Spinal cord (tissue), 10 donors: ENCODE measurements around the gene PJA1. TPM values are rescaled to one million over a fixed set of nuclear protein-coding genes. Genes with fewer than 3 reads are reported as not detected.

ENCODE experiments used
- DNase-seq, 6 donors: peaks; one replicate each; pipeline versions ENCODE4 v3.0.0 to v3.0.0-alpha.2; 2013 to 2015; ENCODE audit warnings: low spot score in 6 of 6, low read depth in 4 of 6
- H3K27ac ChIP-seq: one replicate; pipeline ENCODE4 v1.5.1; 2013; ENCODE audit warnings: low read depth, low read length, control low read depth
- H3K27me3 ChIP-seq: one replicate; pipeline ENCODE4 v1.6.1; 2013; ENCODE audit warnings: low read length; ENCODE audit not compliant: control insufficient read depth, insufficient read depth
- H3K36me3 ChIP-seq: one replicate; pipeline ENCODE4 v1.6.1; 2013; ENCODE audit warnings: low read length; ENCODE audit not compliant: control insufficient read depth, insufficient read depth
- H3K4me1 ChIP-seq: one replicate; pipeline ENCODE4 v1.6.1; 2013; ENCODE audit warnings: low read length; ENCODE audit not compliant: control insufficient read depth, insufficient read depth
- H3K4me3 ChIP-seq: one replicate; pipeline ENCODE4 v1.5.1; 2013; ENCODE audit warnings: low read depth, low read length, control low read depth
- H3K9me3 ChIP-seq: one replicate; pipeline ENCODE4 v1.6.1; 2013; ENCODE audit warnings: low read length; ENCODE audit not compliant: control insufficient read depth, insufficient read depth
- WGBS: methylation state at CpG from one replicate; pipeline ENCODE4 v1.1.5; 2013; ENCODE audit warnings: missing lambda C conversion rate; ENCODE audit not compliant: insufficient coverage; 5-methylcytosine and 5-hydroxymethylcytosine counted together
- polyA plus RNA-seq, 2 donors: library from polyadenylated mRNA; unstranded; fragments of 120-200 nt; gene quantifications; one replicate each; pipeline ENCODE4 v1.2.1, GENCODE V29; 2013; ENCODE audit not compliant: insufficient read length in 2 of 2
- total RNA-seq, 2 donors: library from RNA; depleted of rRNA in 1 of 2; stranded (reverse); fragments of 120-200 nt in 1 of 2; fragments of >200 nt in 1 of 2; gene quantifications; one replicate each; pipeline versions ENCODE4 v1.2.3 to v1.2.4, GENCODE V29; 2013 to 2014
- donor health status: healthy.

PJA1 gene
- total and polyA plus RNA-seq, 4 donors: 69.4 to 160 (median 120) TPM

DNA sequence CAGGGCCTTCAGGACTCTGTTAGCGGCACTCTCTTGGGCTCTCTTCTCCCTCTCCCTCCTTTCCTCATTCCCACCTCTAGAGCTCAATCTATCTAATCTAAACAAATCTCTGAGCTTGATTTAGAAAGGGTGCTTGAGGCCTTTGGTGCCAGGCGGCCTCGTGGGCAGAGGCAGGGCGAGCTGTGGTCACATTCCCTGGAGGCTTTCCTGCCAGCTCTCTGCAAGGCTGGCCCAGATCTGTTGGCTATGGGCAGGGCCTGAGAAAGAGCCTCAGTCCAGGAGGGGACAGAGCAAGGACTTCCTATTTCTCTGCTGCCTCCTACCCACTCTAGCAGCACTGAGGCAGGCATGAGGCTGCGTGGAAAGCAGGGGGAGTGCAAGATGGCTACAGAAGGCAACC lies 38.6 kb downstream of the PJA1 start:
- H3K9me3 ChIP-seq: no peaks in the 10 kb centered on the region
- H3K4me1 ChIP-seq: peaks cover 33% of the 10 kb centered on the region
- no peak for DNase-seq
- H3K27ac ChIP-seq: no peak overlapping the region
- no peaks in the 10 kb centered on the region for H3K36me3 ChIP-seq
- peaks cover 15% of the 10 kb centered on the region for H3K27me3 ChIP-seq
- 68% methylated on average over 4 of the region's 5 CpGs for WGBS
- no peak overlapping the region for H3K4me3 ChIP-seq

DNA sequence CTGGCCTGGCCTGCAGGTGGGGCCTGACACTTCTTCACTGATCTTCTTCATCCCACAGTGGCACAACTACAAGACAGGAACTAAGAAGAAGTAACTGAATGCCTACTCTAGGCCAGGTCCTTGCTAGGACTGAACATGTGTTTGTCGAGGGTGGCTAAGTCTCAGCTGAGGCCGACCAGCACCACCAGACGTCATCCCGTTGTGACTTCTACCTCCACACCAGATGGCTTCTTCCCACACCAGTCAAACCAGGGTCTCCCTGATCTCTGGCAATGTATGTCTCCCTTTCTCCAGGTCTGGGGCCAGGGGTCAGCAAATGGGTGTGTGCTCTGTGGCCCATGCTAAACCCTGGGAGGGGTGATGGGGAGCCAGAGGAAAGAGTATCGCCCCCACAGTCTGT lies 40.2 kb downstream of the PJA1 start:
- WGBS: 90% methylated on average over 4 of the region's 5 CpGs
- no peak overlapping the region for H3K4me3 ChIP-seq
- H3K36me3 ChIP-seq: no peaks in the 10 kb centered on the region
- no peak overlapping the region for H3K27ac ChIP-seq
- H3K4me1 ChIP-seq: peaks cover 23% of the 10 kb centered on the region
- H3K9me3 ChIP-seq: no peaks in the 10 kb centered on the region
- no peak for DNase-seq
- H3K27me3 ChIP-seq: peaks cover 15% of the 10 kb centered on the region

DNA sequence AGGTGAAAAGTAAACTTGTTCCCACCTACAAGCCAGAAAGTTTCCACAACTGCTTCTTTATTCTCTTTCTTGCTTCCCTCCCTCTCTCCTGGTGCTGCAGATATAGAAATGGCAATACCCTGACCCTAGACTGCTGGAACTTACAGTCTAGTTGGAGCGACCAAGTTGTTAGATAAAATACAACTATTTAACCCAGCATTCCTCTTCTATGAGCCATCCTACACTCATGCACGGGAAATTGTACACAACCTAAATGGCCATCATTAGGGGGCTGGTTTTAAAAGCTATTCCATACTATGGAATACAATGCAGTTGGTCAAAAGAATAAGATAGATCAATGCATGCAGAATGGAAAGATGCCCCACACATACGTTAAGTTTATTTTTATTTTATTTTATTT lies 41.1 kb downstream of the PJA1 start:
- WGBS: no CpG with 5 or more reads among the region's 3 CpGs
- DNase-seq: no peak
- Histone ChIP-seq H3K9me3 (no peaks in the 10 kb centered on the region), H3K4me3 (no peak overlapping the region), H3K36me3 (no peaks in the 10 kb centered on the region), H3K4me1 (peaks cover 15% of the 10 kb centered on the region), H3K27ac (no peak overlapping the region), H3K27me3 (peaks cover 13% of the 10 kb centered on the region)

DNA sequence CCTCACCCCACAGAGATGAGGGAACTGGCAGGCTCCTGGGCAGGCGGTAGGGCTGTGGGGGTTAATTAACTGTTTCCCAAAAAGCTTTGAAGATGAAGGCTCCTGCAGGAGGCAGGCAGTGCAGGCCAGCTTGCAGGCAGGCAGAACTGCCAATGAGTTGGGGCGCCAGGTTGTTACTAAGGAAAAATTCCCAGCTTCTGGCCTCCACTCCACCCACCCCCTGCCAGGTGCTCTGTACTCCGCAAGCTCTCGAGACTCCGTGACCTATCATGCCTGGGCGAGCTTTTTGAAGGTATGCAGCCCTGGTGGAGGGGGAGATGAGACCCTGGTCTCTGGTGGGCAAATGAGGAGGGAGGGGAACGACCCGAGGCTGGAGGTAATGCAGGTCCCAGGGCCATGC lies 41.8 kb downstream of the PJA1 start:
- peaks cover 7% of the 10 kb centered on the region for H3K27me3 ChIP-seq
- no peaks in the 10 kb centered on the region for H3K9me3 ChIP-seq
- no peak overlapping the region for H3K27ac ChIP-seq
- DNase-seq: no peak
- peaks cover 8% of the 10 kb centered on the region for H3K4me1 ChIP-seq
- H3K36me3 ChIP-seq: no peaks in the 10 kb centered on the region
- no peak overlapping the region for H3K4me3 ChIP-seq
- 60% methylated on average over 8 of the region's 8 CpGs for WGBS

DNA sequence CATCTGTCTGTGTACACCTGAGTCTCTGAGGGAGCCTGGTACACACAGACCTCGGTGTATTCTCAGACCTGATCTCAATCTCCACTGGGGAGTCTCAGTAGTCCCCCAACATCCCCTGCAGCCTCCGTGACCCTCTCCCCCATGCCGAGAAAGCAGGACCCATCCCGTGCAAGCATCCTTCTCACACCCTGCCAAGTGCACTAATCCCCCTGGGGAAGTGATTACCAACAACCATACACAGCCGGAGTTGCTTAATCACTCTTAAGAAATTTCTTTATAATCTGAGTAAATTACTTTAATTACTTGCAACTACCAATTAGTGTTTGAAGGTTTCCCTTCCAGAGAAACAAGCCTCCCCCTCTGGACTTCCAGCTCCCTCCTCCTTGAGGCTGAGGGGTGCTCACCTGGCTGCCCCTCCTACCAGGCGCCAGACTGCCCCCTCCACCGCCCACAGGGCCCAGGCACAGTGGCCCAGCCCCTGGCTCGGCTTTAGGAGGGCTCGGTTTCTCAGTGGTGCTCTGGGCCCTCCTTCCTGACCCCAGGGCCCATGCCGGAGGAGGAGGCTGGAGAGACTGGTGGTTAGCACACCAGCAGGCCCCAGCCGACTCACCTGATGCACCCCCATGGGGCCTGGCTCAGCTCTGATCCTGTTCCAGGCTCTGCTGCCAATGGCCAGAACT lies 43.8 kb downstream of the PJA1 start:
- Histone ChIP-seq H3K27me3 (peaks cover 5% of the 10 kb centered on the region), H3K27ac (no peak overlapping the region), H3K4me1 (no peaks in the 10 kb centered on the region), H3K4me3 (no peak overlapping the region), H3K36me3 (no peaks in the 10 kb centered on the region), H3K9me3 (no peaks in the 10 kb centered on the region)
- DNase-seq: peak in 1 of 6 donors; percentile 46
- 77% methylated on average over 8 of the region's 11 CpGs for WGBS

DNA sequence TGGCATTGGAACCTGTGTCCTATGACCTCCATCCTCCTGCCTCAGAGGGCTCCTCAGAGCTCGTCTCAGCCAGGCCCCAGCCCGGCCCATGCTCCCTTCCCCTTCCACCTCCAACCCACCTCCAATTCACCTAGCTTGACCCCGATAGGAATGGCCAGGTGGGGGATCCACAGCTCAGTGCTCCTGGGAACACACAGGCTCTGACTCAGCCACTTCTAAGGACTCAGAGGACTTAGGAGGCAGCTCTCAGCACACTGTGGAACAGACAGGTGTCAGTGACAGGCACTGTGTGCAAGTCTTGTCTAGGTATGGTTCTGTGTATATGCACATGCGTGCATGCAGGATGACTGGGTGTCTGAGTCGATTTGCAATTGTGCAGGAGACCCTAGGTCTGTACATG lies 44.8 kb downstream of the PJA1 start:
- DNase-seq: no peak
- H3K36me3 ChIP-seq: no peaks in the 10 kb centered on the region
- H3K27me3 ChIP-seq: peaks cover 5% of the 10 kb centered on the region
- H3K9me3 ChIP-seq: no peaks in the 10 kb centered on the region
- no peak overlapping the region for H3K4me3 ChIP-seq
- no peaks in the 10 kb centered on the region for H3K4me1 ChIP-seq
- WGBS: 73% methylated on average over 5 of the region's 5 CpGs
- H3K27ac ChIP-seq: no peak overlapping the region

DNA sequence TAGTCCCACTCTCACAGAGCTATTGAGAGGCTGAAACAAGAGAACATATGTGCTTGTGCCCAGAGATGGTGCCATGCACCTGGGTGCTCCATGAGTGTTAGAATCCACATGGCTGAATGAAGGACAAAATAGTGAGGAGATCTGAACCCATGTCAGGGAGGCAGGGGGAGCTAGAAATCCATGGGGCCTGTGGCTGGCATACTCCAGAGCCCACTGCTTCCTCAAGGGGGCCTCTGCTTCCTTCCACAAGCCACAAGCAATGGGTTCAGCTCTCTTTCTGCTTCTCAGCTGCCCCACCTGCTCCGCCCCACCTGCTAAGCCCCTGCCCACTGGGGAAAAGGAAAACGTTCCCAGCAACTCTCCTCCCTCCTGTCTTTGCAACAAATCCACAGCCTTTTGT lies 46.1 kb downstream of the PJA1 start:
- peaks cover 9% of the 10 kb centered on the region for H3K27me3 ChIP-seq
- 75% methylated on average over 1 of the region's 2 CpGs for WGBS
- no peak overlapping the region for H3K27ac ChIP-seq
- no peaks in the 10 kb centered on the region for H3K4me1 ChIP-seq
- no peak for DNase-seq
- no peaks in the 10 kb centered on the region for H3K9me3 ChIP-seq
- no peak overlapping the region for H3K4me3 ChIP-seq
- H3K36me3 ChIP-seq: no peaks in the 10 kb centered on the region

DNA sequence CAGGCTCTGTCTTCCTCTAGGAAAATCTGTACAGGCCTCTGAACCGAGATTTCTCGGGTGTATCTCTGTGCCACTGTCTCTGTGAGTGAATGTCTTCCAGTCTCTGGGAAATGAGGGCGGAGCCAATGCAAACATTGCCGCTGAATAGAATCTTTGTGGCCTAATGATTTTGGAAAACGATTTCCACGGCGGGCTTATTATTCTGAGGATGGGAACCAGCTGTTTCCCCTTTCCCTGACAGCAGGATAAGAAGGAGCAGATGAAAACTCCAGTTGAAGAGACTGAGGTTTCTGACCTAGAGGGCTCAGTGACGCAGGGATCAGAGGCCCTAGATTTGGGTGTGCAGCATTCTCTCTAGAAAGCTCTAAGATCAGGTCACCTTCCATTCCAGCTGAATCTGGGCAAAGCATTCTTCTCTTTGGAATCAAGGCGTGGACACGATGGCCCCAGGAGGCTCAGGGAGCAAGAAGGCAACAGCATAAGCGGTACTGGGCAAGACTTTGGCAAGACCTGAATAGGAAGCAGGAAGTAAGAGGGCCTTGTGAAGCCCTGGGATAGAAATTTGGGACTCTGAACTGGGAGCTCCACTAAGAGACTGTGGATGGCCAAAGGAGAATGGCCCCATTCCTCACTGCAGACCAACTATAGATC lies 47.3 kb downstream of the PJA1 start:
- Histone ChIP-seq H3K36me3 (no peaks in the 10 kb centered on the region), H3K27ac (peak overlapping the region; percentile 8), H3K4me3 (no peak overlapping the region), H3K4me1 (no peaks in the 10 kb centered on the region), H3K9me3 (no peaks in the 10 kb centered on the region), H3K27me3 (peaks cover 6% of the 10 kb centered on the region)
- 43% methylated on average over 11 of the region's 11 CpGs for WGBS
- peak in 1 of 6 donors; percentile 30 for DNase-seq

DNA sequence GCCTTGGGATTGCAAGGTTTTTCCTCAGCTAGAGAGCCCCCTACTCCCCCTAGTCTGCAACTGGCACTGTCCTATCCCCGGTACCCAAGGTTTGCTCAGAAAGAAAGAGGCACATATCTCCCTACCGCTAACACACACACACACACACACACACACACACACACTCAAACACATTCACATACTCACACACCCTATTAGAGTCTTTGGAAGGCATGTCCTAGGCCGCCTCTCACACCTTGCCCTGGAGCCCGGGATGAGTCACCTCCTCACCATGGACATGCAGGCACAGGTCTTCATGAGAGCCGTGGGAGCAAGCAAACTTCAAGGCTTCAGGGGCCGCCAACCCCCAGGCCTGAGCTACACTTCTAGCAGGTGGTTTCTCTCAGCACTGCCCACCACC lies 49.2 kb downstream of the PJA1 start:
- no peak overlapping the region for H3K4me3 ChIP-seq
- no peaks in the 10 kb centered on the region for H3K36me3 ChIP-seq
- H3K27ac ChIP-seq: no peak overlapping the region
- H3K27me3 ChIP-seq: peaks cover 8% of the 10 kb centered on the region
- 87% methylated on average over 6 of the region's 6 CpGs for WGBS
- no peaks in the 10 kb centered on the region for H3K4me1 ChIP-seq
- no peak for DNase-seq
- H3K9me3 ChIP-seq: no peaks in the 10 kb centered on the region

DNA sequence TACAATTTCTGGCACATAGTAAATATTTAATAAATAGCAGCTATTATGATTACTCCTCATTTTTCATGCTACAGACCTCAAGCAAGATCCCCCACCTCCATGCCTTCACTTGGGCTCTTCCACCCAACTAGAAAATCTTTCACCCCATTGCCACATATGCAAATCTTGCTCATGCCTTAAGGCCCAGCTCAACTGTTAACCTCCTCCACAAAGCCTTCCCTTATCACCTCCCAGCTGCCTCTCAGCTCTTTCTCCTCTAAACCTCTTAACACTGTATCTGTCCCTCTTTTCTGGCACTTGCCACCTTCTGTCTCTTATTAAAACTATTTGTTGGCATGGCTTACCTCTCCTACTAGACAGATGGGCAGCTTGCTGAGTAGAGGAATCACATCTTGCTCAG lies 51.5 kb downstream of the PJA1 start:
- H3K4me1 ChIP-seq: peaks cover 7% of the 10 kb centered on the region
- H3K9me3 ChIP-seq: no peaks in the 10 kb centered on the region
- peak in 1 of 6 donors; percentile 20 for DNase-seq
- no peak overlapping the region for H3K27ac ChIP-seq
- no peak overlapping the region for H3K4me3 ChIP-seq
- no peaks in the 10 kb centered on the region for H3K36me3 ChIP-seq
- H3K27me3 ChIP-seq: peaks cover 10% of the 10 kb centered on the region
